Lower lobe of right lung (tissue), 2 donors: Measurements from ENCODE around the gene HTRA1. TPM values are rescaled to one million over a fixed set of nuclear protein-coding genes. Genes with fewer than 3 reads are reported as not detected.

Source experiments
- ATAC-seq, 2 donors: fragments of 200-7000 bp; cut with Tn5 transposase; one replicate each; pipeline ENCODE4 v1.9.1; 2020 to 2022; ENCODE audit warnings: mild to moderate bottlenecking in 2 of 2, moderate library complexity in 2 of 2
- DNase-seq: peaks from one replicate; pipeline ENCODE4 v3.0.0-alpha.2; 2020
- H3K27ac ChIP-seq: fragments of 200-600 bp; one replicate; pipeline ENCODE4 v1.8.0; 2022
- H3K27me3 ChIP-seq: fragments of 200-600 bp; one replicate; pipeline ENCODE4 v1.8.0; 2022; ENCODE audit warnings: low read depth
- H3K36me3 ChIP-seq: fragments of 200-600 bp; one replicate; pipeline ENCODE4 v1.8.0; 2022; ENCODE audit warnings: mild to moderate bottlenecking
- H3K4me1 ChIP-seq: fragments of 200-600 bp; one replicate; pipeline ENCODE4 v1.8.0; 2022
- H3K4me3 ChIP-seq: fragments of 200-600 bp; one replicate; pipeline ENCODE4 v1.8.0; 2022; ENCODE audit warnings: mild to moderate bottlenecking
- H3K9me3 ChIP-seq: fragments of 200-600 bp; one replicate; pipeline ENCODE4 v1.8.0; 2022
- intact Hi-C: fragments of 100-400 bp; cut with DNase I; formaldehyde crosslinking; loops from one replicate; pipeline ENCODE4 v1.11.0; 2022
- total RNA-seq: library from RNA; stranded (reverse); fragmentation: NEBNext Ultra II Directional; extraction: Animal tissue kit (Norgen Biotek cat#: 25700); gene quantifications from one replicate; pipeline ENCODE4 v1.2.1, GENCODE V29; 2021
- TF ChIP-seq, protein P1 (sequence below): fragments of 200-600 bp; IDR thresholded peaks from one replicate; pipeline ENCODE4 v1.8.0; 2022; ENCODE audit warnings: antibody characterized with exemption, mild to moderate bottlenecking
- donor health status: DM: no; HTN: yes; CAD: no; lungs with severe emphysema.

HTRA1 gene
- total RNA-seq, 1 donor from 2014 or later: 45.3 TPM

DNA sequence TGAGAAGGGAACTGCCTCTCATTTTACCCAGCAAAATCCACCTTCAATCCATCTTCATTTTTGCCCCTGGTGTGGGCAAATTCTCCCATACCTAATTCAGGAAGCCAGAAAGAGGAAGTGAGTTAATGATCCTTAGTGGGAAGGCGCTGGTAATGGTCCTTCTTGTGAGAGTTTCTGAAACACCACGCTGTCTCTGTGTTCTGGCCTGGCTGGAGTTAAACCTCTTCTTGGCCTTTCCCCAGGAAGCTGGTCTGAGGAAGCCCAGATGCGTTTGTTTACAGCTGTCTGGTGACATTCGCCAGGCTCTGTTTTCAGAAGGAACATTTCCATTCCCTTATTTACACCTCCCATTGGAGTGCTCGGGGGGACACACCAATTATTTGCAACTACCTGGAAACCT is 24.3 kb downstream of the HTRA1 start:
- peaks cover 22% of the 10 kb centered on the region for H3K4me1 ChIP-seq
- H3K9me3 ChIP-seq: no peaks in the 10 kb centered on the region
- no peak overlapping the region for H3K4me3 ChIP-seq
- H3K27ac ChIP-seq: no peak overlapping the region
- ATAC-seq (peak in 1 of 2 donors; percentile 22), DNase-seq (no peak)
- peaks cover 3% of the 10 kb centered on the region for H3K36me3 ChIP-seq
- intact Hi-C loops: no loop called here
- no peaks in the 10 kb centered on the region for H3K27me3 ChIP-seq
- TF ChIP-seq, protein P1, sequence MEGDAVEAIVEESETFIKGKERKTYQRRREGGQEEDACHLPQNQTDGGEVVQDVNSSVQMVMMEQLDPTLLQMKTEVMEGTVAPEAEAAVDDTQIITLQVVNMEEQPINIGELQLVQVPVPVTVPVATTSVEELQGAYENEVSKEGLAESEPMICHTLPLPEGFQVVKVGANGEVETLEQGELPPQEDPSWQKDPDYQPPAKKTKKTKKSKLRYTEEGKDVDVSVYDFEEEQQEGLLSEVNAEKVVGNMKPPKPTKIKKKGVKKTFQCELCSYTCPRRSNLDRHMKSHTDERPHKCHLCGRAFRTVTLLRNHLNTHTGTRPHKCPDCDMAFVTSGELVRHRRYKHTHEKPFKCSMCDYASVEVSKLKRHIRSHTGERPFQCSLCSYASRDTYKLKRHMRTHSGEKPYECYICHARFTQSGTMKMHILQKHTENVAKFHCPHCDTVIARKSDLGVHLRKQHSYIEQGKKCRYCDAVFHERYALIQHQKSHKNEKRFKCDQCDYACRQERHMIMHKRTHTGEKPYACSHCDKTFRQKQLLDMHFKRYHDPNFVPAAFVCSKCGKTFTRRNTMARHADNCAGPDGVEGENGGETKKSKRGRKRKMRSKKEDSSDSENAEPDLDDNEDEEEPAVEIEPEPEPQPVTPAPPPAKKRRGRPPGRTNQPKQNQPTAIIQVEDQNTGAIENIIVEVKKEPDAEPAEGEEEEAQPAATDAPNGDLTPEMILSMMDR: no peak

DNA sequence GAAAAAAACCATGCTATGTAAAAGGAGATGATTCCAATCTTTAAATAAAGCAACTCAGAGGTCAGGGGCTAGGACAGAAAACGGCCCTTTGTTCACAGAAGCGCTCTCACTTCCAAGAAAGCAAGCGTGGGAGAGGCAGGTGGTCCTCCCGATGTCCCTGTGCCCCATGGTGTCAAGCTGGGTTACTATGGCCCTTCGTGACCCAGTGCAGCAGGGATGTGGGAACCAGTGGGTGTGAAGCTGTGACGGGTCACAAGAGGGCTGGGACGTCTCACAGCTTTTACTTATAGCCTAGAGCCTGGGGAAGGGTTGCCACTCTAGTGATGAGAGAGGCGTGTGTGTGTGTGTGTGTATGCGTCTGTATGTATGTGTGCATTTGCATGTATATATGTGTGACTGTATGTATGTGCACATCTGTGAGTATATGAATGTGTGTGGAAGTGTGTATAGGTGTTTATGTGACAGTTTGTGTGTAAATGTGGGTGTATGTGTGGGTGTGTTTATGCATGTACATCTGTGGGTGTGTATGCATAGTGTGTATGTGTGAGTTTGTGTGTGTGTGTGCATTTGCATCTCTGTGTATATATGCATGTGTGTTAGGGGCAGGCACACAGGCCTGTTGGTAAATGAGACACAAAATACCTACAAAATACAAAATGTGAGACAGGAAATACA is 25.2 kb downstream of the HTRA1 start:
- H3K9me3 ChIP-seq: no peaks in the 10 kb centered on the region
- peaks cover 3% of the 10 kb centered on the region for H3K36me3 ChIP-seq
- DNase-seq: no peak
- TF ChIP-seq, protein P1: no peak
- H3K4me1 ChIP-seq: peaks cover 22% of the 10 kb centered on the region
- H3K27me3 ChIP-seq: no peaks in the 10 kb centered on the region
- H3K4me3 ChIP-seq: no peak overlapping the region
- intact Hi-C loops: no loop called here
- H3K27ac ChIP-seq: no peak overlapping the region
- no peak for ATAC-seq

DNA sequence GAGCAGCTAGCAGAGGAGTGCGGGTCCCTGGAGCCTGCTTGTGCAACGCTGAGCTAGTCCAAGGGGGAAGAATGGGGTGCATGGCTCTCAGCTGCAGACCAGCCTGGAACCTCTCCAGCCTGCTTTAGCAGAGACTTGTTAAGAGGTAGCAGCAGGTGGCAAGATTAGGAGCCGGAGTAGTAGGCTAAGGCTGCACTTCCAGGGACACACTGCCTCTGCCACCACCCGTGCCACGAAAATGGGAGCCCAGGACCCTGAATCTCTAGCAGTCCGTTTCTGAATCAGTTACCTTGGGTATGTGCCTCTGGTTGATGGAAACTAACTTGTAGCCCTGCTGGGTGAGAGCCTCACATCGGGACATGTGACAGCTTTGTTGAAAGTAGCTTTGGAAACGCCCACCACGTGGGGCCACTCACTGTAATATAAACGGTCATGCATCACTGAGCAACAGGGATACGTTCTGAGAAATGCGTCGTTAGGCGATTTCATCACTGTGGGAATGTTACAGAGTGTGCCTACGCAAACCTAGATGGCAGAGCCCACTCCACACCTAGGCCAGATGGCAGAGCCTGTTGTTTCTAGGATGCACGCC is 25.9 kb downstream of the HTRA1 start:
- H3K27me3 ChIP-seq: no peaks in the 10 kb centered on the region
- no peak for DNase-seq
- TF ChIP-seq, protein P1: no peak
- H3K4me1 ChIP-seq: peaks cover 22% of the 10 kb centered on the region
- no peak overlapping the region for H3K27ac ChIP-seq
- H3K36me3 ChIP-seq: peaks cover 3% of the 10 kb centered on the region
- intact Hi-C loops: no loop called here
- H3K4me3 ChIP-seq: no peak overlapping the region
- ATAC-seq: no peak
- no peaks in the 10 kb centered on the region for H3K9me3 ChIP-seq

DNA sequence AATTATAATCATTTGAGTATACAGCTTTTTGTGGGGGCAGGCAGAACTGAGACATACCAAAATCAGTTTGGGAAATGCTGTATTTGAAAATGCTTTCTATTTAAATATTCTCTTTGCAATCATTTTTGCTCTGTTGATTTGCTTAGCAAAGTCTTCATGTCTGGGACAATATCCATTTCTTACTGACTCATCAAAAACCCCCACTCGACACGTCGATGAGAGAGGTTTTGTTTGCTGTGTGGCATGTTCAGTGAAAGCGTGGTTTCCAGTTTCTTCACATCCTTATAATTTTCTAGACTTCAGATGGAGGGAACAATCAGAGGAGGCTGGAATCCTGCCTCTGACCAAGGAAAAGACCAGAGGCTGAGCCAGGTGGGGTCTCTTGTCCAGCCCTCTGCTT is 28.9 kb downstream of the HTRA1 start:
- DNase-seq (no peak), ATAC-seq (no peak)
- H3K4me1 ChIP-seq: peaks cover 27% of the 10 kb centered on the region
- H3K4me3 ChIP-seq: no peak overlapping the region
- peaks cover 3% of the 10 kb centered on the region for H3K36me3 ChIP-seq
- intact Hi-C loops: no loop called here
- H3K9me3 ChIP-seq: no peaks in the 10 kb centered on the region
- H3K27me3 ChIP-seq: no peaks in the 10 kb centered on the region
- TF ChIP-seq, protein P1: no peak
- H3K27ac ChIP-seq: no peak overlapping the region

DNA sequence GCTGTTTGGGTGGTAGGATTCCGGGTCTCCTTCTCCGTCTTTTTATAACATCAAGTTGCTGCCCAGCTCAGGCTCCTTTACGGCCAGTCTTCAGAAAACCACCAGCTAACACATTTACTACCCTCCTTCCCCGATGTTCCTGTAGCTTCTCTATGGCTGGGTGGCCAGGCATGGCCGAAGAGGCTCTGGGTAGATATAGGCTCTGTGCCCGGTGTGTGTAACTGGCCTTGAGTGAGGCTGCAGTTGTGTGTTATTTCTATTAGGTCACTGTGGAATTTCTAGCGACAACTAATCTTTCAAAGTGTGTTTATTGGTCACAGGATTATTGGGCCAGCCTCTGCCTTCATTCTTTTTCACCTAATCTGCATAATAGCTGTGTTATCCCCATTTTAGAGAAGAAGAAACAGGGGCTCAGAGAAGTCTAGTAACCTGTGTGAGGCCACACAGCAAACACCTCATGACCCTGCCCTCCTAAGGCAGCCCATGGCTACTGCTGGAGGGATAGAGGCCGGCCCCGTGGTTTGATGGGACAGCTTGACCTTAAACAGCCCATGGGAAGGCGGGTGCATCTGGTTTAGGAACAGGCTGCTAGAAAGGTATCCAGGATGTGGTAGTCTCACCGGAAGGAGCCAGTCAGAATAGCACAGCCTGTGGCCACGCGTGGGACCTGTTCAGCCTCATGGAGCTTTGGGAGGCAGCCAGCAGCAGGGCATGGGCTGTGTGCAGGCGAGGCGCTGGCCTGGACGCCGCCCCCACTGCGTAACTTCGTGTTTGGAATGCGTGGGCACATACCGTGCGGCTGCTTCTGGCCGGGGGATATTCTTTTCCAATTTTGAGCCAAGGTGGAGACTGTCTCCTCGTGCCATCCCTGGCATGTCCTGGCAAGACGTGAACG is 29.7 kb downstream of the HTRA1 start:
- H3K4me1 ChIP-seq: peaks cover 27% of the 10 kb centered on the region
- no peaks in the 10 kb centered on the region for H3K9me3 ChIP-seq
- no peaks in the 10 kb centered on the region for H3K27me3 ChIP-seq
- H3K4me3 ChIP-seq: no peak overlapping the region
- DNase-seq: no peak
- peaks cover 3% of the 10 kb centered on the region for H3K36me3 ChIP-seq
- H3K27ac ChIP-seq: no peak overlapping the region
- intact Hi-C loops: no loop called here
- TF ChIP-seq, protein P1: no peak
- ATAC-seq: peak in 1 of 2 donors; percentile 36
